Osteocyte (in vitro differentiated cells): Measurements from ENCODE around the gene SGPL1. TPM values are rescaled to one million over a fixed set of nuclear protein-coding genes. Genes with fewer than 3 reads are reported as not detected.

ENCODE experiments used
- DNase-seq: peaks from one replicate; pipeline ENCODE4 v3.0.0; 2021; ENCODE audit warnings: mixed read lengths; ENCODE audit not compliant: unreplicated experiment; ENCODE audit errors: extremely low spot score
- H3K27ac Mint-ChIP-seq: one replicate; pipeline ENCODE4 v1.8.0; 2021; ENCODE audit warnings: mild to moderate bottlenecking, mixed read lengths; ENCODE audit not compliant: unreplicated experiment
- H3K27me3 Mint-ChIP-seq: one replicate; pipeline ENCODE4 v1.8.0; 2021; ENCODE audit warnings: mixed read lengths; ENCODE audit not compliant: unreplicated experiment
- H3K36me3 Mint-ChIP-seq: one replicate; pipeline ENCODE4 v1.8.0; 2021; ENCODE audit warnings: mixed read lengths; ENCODE audit not compliant: unreplicated experiment
- H3K4me1 Mint-ChIP-seq: one replicate; pipeline ENCODE4 v1.8.0; 2021; ENCODE audit warnings: mixed read lengths; ENCODE audit not compliant: unreplicated experiment
- H3K4me3 Mint-ChIP-seq: one replicate; pipeline ENCODE4 v1.8.0; 2021; ENCODE audit warnings: mild to moderate bottlenecking, moderate library complexity, mixed read lengths; ENCODE audit not compliant: unreplicated experiment
- H3K9me3 Mint-ChIP-seq: one replicate; pipeline ENCODE4 v1.8.0; 2021; ENCODE audit warnings: mixed read lengths; ENCODE audit not compliant: unreplicated experiment
- total RNA-seq: library from RNA; stranded (reverse); gene quantifications from 2 replicates; pipeline ENCODE4 v1.2.1, GENCODE V29; 2021
- TF ChIP-seq, protein P1 (sequence below): fragments of 200-600 bp; sonication (generic); IDR thresholded peaks from 2 replicates; pipeline ENCODE4 v1.5.0; 2021; ENCODE audit warnings: antibody characterized with exemption, mild to moderate bottlenecking, moderate library complexity

Gene SGPL1
- total RNA-seq, 1 donor from 2014 or later: 58.1 TPM

DNA sequence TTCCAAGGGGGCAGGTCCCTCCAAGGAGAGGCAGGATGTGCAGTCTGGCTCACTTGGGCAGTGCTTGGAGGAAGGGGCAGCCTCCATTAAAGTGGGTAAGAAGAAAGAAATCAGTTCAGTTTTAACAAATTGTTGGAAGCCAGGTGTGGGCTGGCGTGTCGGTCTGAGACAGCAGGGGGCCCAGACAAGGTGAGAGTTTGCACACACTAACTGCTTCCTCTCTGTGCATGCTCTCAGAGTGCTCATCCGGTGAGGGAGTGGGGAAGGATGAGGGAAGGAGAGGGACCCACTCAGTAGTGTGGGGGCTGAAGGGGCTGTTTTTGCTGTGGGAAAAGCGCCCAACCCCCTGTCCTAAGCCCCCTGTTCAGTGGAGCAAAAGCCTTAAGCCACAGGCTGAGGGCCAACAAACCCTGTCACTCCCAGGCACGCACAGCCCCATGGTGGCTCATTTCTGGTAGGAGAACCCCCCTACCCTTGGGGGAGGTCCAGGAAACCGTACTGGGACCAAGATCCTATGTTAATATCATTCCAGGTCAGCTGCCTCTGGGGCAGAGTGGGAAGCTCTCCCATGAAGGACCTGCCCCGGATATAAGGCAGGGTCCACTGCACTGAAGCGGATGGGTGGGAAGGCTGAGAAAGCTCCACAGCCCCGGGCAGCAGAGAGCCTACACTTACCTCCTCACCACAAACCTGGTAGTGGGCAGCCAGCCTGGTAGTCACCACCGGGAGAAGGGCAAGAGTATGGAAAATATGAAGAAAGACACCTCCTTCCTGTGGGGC, 77.7 kb downstream of the SGPL1 start:
- H3K4me1 Mint-ChIP-seq: peaks cover 20% of the 10 kb centered on the region
- TF ChIP-seq, protein P1, sequence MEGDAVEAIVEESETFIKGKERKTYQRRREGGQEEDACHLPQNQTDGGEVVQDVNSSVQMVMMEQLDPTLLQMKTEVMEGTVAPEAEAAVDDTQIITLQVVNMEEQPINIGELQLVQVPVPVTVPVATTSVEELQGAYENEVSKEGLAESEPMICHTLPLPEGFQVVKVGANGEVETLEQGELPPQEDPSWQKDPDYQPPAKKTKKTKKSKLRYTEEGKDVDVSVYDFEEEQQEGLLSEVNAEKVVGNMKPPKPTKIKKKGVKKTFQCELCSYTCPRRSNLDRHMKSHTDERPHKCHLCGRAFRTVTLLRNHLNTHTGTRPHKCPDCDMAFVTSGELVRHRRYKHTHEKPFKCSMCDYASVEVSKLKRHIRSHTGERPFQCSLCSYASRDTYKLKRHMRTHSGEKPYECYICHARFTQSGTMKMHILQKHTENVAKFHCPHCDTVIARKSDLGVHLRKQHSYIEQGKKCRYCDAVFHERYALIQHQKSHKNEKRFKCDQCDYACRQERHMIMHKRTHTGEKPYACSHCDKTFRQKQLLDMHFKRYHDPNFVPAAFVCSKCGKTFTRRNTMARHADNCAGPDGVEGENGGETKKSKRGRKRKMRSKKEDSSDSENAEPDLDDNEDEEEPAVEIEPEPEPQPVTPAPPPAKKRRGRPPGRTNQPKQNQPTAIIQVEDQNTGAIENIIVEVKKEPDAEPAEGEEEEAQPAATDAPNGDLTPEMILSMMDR: no peak
- H3K9me3 Mint-ChIP-seq: no peaks in the 10 kb centered on the region
- H3K27me3 Mint-ChIP-seq: no peaks in the 10 kb centered on the region
- no peak overlapping the region for H3K27ac Mint-ChIP-seq
- H3K36me3 Mint-ChIP-seq: no peaks in the 10 kb centered on the region
- H3K4me3 Mint-ChIP-seq: no peak overlapping the region
- DNase-seq: no peak

DNA sequence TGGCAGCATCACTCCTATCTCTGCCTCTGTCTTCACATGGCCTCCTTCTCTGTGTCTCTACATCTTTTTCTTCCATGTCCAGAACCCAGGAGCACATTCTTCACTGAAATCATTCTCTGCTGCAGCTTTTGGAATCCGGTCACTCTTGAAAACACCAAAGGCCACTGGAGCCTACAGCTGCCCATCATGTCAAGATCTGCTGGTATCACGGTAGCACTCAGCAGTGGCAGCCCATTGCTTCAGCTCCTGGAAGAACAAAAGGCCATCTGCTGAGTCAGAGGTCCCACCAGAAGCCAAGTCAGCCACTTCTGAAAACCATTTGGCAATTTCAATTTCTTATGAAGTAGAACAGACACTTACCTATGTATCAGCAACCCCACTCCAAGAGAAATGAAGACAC, 78.7 kb downstream of the SGPL1 start:
- no peak overlapping the region for H3K27ac Mint-ChIP-seq
- TF ChIP-seq, protein P1: no peak
- H3K4me3 Mint-ChIP-seq: no peak overlapping the region
- no peak for DNase-seq
- H3K9me3 Mint-ChIP-seq: no peaks in the 10 kb centered on the region
- H3K36me3 Mint-ChIP-seq: no peaks in the 10 kb centered on the region
- peaks cover 3% of the 10 kb centered on the region for H3K27me3 Mint-ChIP-seq
- H3K4me1 Mint-ChIP-seq: peaks cover 13% of the 10 kb centered on the region

DNA sequence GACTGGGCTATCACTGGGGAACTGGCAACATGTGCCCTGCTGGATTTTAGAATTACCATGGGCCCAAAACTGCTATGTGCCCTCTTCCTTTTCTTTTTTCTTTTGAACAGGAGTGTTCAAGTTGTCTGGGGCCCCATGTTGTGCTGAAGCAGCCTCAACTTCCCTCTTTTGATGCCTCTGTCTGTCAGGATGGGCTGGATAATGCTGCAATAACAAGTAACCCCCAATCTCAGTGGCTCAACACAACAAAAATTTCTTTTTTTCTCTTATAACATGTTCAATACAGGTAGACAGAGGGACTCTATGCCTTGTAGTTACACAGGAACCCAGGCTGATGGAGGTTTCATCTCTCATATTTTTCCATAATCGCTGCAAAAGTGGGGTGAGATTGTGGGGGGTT, 80.8 kb downstream of the SGPL1 start:
- Mint-ChIP-seq H3K27ac (no peak overlapping the region), H3K36me3 (no peaks in the 10 kb centered on the region), H3K4me3 (no peak overlapping the region), H3K27me3 (peaks cover 11% of the 10 kb centered on the region), H3K9me3 (no peaks in the 10 kb centered on the region), H3K4me1 (peaks cover 8% of the 10 kb centered on the region)
- TF ChIP-seq, protein P1: no peak
- DNase-seq: no peak

DNA sequence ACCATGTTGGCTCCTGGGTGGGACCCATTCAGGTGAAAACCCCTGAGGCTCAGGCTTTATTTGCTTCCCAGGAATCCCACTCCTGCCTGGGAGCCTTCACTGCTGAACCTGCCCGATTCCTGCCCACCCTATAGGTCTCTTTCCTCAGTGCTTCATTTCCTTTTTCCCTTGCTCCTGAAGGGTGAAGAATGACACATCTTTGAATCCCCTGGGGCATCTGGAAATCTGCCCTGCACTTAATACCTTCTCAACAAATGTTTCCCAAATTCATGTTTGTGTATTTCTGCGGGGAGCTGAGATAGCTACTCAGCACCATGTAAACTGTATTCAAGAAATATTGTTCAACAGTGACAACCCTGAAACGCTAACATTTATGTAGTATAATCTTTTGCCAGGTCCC, 82.9 kb downstream of the SGPL1 start:
- TF ChIP-seq, protein P1: no peak
- no peak overlapping the region for H3K4me3 Mint-ChIP-seq

DNA sequence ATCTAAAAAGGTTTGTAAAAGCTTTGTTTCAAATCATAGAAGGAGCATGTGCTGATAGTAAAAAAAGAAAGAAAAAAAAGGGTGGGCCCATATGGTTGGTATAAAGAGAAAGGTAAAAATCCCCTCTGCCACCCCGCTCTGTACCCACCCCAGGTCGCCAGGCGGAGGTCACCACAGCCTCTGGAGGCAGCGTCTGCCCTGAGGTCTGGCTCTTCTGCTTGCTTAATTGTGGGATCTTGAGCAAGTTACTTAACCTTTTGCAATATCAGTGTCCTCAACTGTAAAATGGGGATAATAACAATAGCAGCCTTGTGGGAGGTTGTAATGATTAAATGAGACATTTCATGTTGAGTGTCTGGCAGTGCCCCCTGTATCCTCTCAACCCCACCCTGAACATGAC, 83.3 kb downstream of the SGPL1 start:
- Mint-ChIP-seq H3K27ac (no peak overlapping the region), H3K4me3 (no peak overlapping the region), H3K27me3 (peaks cover 19% of the 10 kb centered on the region), H3K4me1 (no peaks in the 10 kb centered on the region), H3K9me3 (no peaks in the 10 kb centered on the region), H3K36me3 (no peaks in the 10 kb centered on the region)
- TF ChIP-seq, protein P1: no peak
- DNase-seq: no peak

More for the DNA sequence above, 82.9 kb downstream of the SGPL1 start:
- H3K36me3 Mint-ChIP-seq: no peaks in the 10 kb centered on the region
- H3K27me3 Mint-ChIP-seq: peaks cover 17% of the 10 kb centered on the region
- DNase-seq: no peak
- no peaks in the 10 kb centered on the region for H3K4me1 Mint-ChIP-seq
- H3K9me3 Mint-ChIP-seq: no peaks in the 10 kb centered on the region
- no peak overlapping the region for H3K27ac Mint-ChIP-seq
